ENCODE data around the gene FERMT1. TPM values are rescaled to one million over a fixed set of nuclear protein-coding genes. Genes with fewer than 3 reads are reported as not detected.

The FERMT1 gene
- total and polyA plus RNA-seq, 9 donors: 1.1 to 10.4 (median 4.7) TPM

- DNase-seq: no peak
- no peak for TF ChIP-seq CTCF (IDR thresholded peaks at IDR 0.05)
- no peak for TF ChIP-seq EP300 (IDR thresholded peaks at IDR 0.05)
- TF ChIP-seq POLR2A (IDR thresholded peaks at IDR 0.05): no peak
- Histone ChIP-seq H3K27me3 (no peaks in the 10 kb centered on the region), H3K27ac (no peak within 1 kb of the TSS), H3K4me3 (no peak within 1 kb of the TSS), H3K36me3 (no peaks in the 10 kb centered on the region), H3K9me3 (no peaks in the 10 kb centered on the region), H3K4me1 (ENCODE audit: insufficient read depth) (no peaks in the 10 kb centered on the region)
- WGBS, 3 donors: 29 to 34% (median 32%) methylated on average over 13 of the region's 13 CpGs
- intact Hi-C loops (cut with DNase I): no loop called here
Observed at GRCh38 chr20:6053776-6054688, 68.8 kb downstream of the FERMT1 start, which contains the start of gene LRRN4. TSS of gene LRRN4 (minus strand) at chr20:6054060. CDS start at chr20:6052799, 1,261 bp downstream.

- Histone ChIP-seq H3K4me3 (no peak overlapping the region), H3K9me3 (no peaks in the 10 kb centered on the region), H3K27me3 (no peaks in the 10 kb centered on the region), H3K36me3 (no peaks in the 10 kb centered on the region), H3K4me1 (ENCODE audit: insufficient read depth) (no peaks in the 10 kb centered on the region), H3K27ac (no peak overlapping the region)
- WGBS, 3 donors: 61 to 77% (median 69%) methylated on average over 8 of the region's 8 CpGs
- TF ChIP-seq EP300 (IDR thresholded peaks at IDR 0.05) (no peak), POLR2A (IDR thresholded peaks at IDR 0.05) (no peak), CTCF (IDR thresholded peaks at IDR 0.05) (no peak)
- intact Hi-C loops (cut with DNase I): no loop called here
- no peak for DNase-seq
Observed at GRCh38 chr20:6053064-6053775, 69.6 kb downstream of the FERMT1 start.

GRCh38 chr20:6051505-6051904, 71.3 kb downstream of the FERMT1 start:
- Histone ChIP-seq H3K9me3 (no peaks in the 10 kb centered on the region), H3K4me3 (no peak overlapping the region), H3K4me1 (ENCODE audit: insufficient read depth) (no peaks in the 10 kb centered on the region), H3K27me3 (no peaks in the 10 kb centered on the region), H3K36me3 (no peaks in the 10 kb centered on the region), H3K27ac (no peak overlapping the region)
- no peak for TF ChIP-seq EP300 (IDR thresholded peaks at IDR 0.05)
- TF ChIP-seq POLR2A (IDR thresholded peaks at IDR 0.05): no peak
- TF ChIP-seq CTCF (IDR thresholded peaks at IDR 0.05): no peak
- intact Hi-C loops (cut with DNase I): no loop called here
- 54 to 58% (median 58%) methylated on average over 5 of the region's 5 CpGs for WGBS, 3 donors
- DNase-seq: no peak

- H3K27me3 ChIP-seq: no peaks in the 10 kb centered on the region
- intact Hi-C loops (cut with DNase I): no loop called here
- no peak overlapping the region for H3K27ac ChIP-seq
- TF ChIP-seq EP300 (IDR thresholded peaks at IDR 0.05) (no peak), POLR2A (IDR thresholded peaks at IDR 0.05) (no peak), CTCF (IDR thresholded peaks at IDR 0.05) (no peak)
- no peaks in the 10 kb centered on the region for H3K36me3 ChIP-seq
- DNase-seq: no peak
- WGBS, 3 donors: 86 to 91% (median 88%) methylated on average over 3 of the region's 3 CpGs
- H3K9me3 ChIP-seq: no peaks in the 10 kb centered on the region
- H3K4me3 ChIP-seq: no peak overlapping the region
- H3K4me1 ChIP-seq (ENCODE audit: insufficient read depth): no peaks in the 10 kb centered on the region
Observed at GRCh38 chr20:6048391-6048790, 74.4 kb downstream of the FERMT1 start.

Measured in ovary (tissue), 9 donors.